GM10266 (cell line): ENCODE data around the gene ERAS.

Source experiments
- DNase-seq: peaks from one replicate; pipeline ENCODE4 v3.0.0; 2012; ENCODE audit errors: extremely low spot score
- TF ChIP-seq, protein P1 (sequence below): IDR thresholded peaks from 2 replicates; pipeline ENCODE4 v1.5.1; 2012; ENCODE audit warnings: mild to moderate bottlenecking, low read depth; ENCODE audit not compliant: control insufficient read depth, insufficient read depth; ENCODE audit errors: missing control alignments

Gene ERAS

DNA sequence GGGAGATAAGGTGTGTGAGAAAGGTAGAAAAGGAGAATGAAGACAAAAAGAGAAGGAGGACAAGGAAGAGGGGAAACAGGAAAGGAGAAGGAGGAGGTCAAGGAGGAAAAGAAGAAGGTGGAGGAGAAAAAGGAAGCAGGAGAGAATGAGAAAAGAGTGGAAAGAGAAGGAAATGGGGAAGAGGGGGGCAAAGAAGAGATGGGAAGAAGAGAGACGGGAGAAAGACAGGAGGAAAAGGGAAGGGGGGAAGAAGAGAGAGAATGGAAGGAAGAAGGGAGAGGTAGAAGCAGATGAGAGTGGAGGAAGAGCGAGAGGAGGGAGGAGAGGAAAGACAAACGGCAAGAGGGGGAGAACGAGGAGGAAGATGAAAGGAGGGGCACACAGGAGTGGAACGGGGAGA lies 35.8 kb upstream of the ERAS start:
- TF ChIP-seq, protein P1, sequence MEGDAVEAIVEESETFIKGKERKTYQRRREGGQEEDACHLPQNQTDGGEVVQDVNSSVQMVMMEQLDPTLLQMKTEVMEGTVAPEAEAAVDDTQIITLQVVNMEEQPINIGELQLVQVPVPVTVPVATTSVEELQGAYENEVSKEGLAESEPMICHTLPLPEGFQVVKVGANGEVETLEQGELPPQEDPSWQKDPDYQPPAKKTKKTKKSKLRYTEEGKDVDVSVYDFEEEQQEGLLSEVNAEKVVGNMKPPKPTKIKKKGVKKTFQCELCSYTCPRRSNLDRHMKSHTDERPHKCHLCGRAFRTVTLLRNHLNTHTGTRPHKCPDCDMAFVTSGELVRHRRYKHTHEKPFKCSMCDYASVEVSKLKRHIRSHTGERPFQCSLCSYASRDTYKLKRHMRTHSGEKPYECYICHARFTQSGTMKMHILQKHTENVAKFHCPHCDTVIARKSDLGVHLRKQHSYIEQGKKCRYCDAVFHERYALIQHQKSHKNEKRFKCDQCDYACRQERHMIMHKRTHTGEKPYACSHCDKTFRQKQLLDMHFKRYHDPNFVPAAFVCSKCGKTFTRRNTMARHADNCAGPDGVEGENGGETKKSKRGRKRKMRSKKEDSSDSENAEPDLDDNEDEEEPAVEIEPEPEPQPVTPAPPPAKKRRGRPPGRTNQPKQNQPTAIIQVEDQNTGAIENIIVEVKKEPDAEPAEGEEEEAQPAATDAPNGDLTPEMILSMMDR, result no peak

DNA sequence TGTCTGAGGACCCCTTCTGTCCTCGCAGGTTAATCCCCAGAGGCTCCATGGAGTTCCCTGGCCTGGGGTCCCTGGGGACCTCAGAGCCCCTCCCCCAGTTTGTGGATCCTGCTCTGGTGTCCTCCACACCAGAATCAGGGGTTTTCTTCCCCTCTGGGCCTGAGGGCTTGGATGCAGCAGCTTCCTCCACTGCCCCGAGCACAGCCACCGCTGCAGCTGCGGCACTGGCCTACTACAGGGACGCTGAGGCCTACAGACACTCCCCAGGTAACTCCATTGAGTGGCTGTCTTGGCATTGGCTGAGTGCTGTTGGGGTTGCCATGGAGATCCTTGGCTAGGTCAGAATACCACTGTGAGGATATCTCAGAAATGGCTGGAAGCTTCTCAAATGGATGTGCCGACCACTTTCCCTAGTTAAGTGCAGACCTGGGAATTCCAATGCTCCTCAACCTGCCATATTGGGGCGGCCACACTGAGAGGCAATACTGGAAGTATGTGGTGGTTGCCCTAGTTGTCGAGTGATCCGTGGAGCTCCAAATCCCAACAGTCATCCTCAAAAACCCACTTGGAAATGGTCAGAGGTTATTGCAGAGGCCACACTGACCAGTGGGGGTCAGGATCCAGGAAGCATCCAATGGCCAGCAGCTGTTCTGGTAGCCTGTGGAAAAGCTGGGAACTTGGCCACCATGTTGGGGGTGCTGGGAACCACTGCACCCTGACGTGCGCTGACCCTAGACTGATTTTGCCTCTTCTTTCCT lies 35.1 kb upstream of the ERAS start:
- TF ChIP-seq, protein P1, result no peak
- DNase-seq, result no peak

More for the DNA sequence above, 35.8 kb upstream of the ERAS start:
- no peak for DNase-seq

DNA sequence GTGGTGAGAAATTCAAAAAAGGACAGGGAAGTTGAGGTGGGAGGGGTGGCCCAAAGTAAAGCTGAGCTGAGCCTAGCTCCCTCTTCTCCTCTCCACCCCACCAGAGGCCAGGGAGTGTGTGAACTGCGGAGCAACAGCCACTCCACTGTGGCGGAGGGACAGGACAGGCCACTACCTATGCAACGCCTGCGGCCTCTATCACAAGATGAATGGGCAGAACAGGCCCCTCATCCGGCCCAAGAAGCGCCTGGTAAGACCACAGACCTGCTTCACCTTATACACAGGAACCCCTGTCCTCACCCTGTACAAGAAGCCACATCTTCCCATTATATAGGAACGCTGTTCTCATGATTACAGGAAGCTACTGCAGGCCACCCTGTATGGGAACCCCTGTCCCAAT lies 34.1 kb upstream of the ERAS start:
- TF ChIP-seq, protein P1, result no peak
- DNase-seq, result no peak

DNA sequence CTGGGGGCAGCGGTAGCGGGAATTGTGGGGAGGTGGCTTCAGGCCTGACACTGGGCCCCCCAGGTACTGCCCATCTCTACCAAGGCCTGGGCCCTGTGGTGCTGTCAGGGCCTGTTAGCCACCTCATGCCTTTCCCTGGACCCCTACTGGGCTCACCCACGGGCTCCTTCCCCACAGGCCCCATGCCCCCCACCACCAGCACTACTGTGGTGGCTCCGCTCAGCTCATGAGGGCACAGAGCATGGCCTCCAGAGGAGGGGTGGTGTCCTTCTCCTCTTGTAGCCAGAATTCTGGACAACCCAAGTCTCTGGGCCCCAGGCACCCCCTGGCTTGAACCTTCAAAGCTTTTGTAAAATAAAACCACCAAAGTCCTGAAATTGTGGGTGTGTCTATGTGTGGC lies 32.4 kb upstream of the ERAS start:
- DNase-seq, result no peak
- TF ChIP-seq, protein P1, result no peak

DNA sequence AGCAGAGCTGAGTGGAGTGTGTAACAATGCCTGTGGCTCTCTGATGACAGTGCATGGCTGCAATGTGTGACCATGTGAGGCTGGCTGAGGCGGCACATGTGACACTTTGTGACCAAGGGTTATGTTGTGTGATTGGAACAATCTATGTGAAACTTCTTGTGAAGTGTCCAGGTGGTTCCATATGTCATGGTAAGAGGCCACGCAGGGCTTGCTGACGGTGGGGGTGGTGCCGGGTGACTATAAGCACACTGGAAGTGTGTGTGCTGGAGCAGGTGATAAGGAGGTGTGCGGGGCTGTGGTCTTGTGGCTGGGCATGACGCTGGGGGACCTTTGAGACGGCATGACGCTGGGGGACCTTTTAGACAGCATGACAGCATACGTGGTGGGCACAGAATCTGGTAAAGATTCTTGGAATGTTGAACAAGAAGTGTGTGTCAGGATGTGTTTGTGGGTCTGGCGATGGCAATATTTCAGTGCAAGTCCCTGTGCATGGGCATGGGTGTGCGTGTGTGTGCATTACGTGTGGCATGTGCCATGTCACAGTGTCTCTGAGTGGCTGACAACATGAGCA lies 31.9 kb upstream of the ERAS start:
- TF ChIP-seq, protein P1, result no peak
- no peak for DNase-seq

DNA sequence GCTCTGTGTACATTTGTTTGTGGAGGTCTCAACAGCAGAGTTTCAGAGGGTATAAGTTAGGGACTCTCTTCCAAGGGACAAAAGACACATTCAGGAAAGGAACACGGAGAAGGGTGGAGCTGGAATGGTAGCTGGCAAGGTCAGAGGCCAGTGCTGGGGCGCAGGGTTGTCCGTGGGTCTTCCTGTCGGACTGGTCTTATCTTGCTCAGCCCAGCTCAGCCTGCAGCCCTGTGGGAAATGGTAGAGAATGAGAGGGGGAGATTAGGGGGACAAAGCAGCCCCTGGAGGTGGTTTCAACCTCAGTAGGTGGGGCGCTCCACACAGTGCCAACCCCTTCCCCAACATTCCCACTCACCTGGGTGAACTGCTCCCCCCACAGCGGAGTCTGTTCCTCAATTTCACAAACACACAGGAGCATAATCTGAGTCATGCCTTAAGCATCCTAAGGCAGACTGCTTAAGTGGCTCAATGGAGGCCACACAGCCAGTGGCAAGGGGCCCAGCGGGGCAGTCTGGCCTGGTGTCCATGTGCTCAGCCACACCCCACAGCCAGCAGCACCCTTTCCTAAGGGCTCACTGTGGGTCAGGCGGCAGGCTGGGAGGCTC lies 31.3 kb upstream of the ERAS start:
- no peak for DNase-seq
- TF ChIP-seq, protein P1, result no peak

DNA sequence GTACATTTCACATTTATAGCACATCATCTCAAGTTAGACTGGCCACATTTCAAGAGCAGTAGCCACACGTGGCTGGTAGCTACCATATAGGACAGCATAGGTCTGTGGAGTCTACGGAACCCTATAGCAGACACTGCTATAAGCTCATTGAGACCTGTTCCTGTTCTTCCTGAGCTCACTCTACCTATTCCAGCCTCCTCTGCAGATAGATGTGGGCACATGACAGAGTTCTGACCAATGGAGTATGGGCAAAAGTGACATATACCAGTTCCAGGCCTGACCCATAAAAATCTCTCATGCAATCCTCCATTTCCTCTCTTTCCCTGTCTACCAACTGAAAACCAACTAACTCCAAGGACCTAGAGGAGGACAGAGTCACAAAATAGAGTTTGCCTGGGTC lies 28.0 kb upstream of the ERAS start:
- TF ChIP-seq, protein P1, result no peak
- DNase-seq, result no peak
